Kidney (tissue), 14 donors: ENCODE measurements around the gene EHD1. TPM values are rescaled to one million over a fixed set of nuclear protein-coding genes. Genes with fewer than 3 reads are reported as not detected.

Experiments
- DNase-seq, 5 donors: peaks; one replicate each; pipeline ENCODE4 v3.0.0-alpha.2; 2013 to 2020
- FAIRE-seq: peaks from 2 replicates; lab custom pipeline; 2012; peaks lifted over from hg19 to GRCh38; lab: Jason Lieb, UNC
- H3K27ac ChIP-seq, 2 donors: one replicate each; pipeline ENCODE4 v1.7.0; 2013; ENCODE audit warnings: low read depth in 2 of 2, low read length in 2 of 2, inconsistent platforms in 1 of 2
- H3K27me3 ChIP-seq: one replicate; pipeline ENCODE4 v1.7.1; 2013; ENCODE audit warnings: low read length, inconsistent platforms; ENCODE audit not compliant: control insufficient read depth, insufficient read depth
- H3K36me3 ChIP-seq, 3 donors: one replicate each; pipeline versions ENCODE4 v1.7.0 to v1.7.1; 2013; ENCODE audit warnings: low read length in 3 of 3, control low read depth in 1 of 3, inconsistent platforms in 1 of 3; ENCODE audit not compliant: insufficient read depth in 3 of 3, control insufficient read depth in 2 of 3
- H3K4me1 ChIP-seq, 3 donors: one replicate each; pipeline versions ENCODE4 v1.7.0 to v1.7.1; 2013; ENCODE audit warnings: low read length in 3 of 3, inconsistent platforms in 1 of 3, low read depth in 1 of 3; ENCODE audit not compliant: control insufficient read depth in 2 of 3, insufficient read depth in 2 of 3
- H3K4me3 ChIP-seq, 3 donors: one replicate each; pipeline versions ENCODE4 v1.7.0 to v1.8.1; 2013; ENCODE audit warnings: low read length in 3 of 3, control low read depth in 1 of 3, inconsistent platforms in 1 of 3
- H3K9ac ChIP-seq, 3 donors: one replicate each; pipeline versions ENCODE4 v1.7.0 to v1.7.1; 2013; ENCODE audit warnings: low read length in 3 of 3, control low read depth in 1 of 3, inconsistent platforms in 1 of 3
- H3K9me3 ChIP-seq, 3 donors: one replicate each; pipeline versions ENCODE4 v1.7.0 to v1.7.1; 2013; ENCODE audit warnings: low read length in 3 of 3, control low read depth in 1 of 3, inconsistent platforms in 1 of 3; ENCODE audit not compliant: control insufficient read depth in 2 of 3, insufficient read depth in 1 of 3
- CTCF ChIP-seq: IDR thresholded peaks from 3 replicates; pipeline ENCODE4 v1.5.1; 2012; ENCODE audit warnings: mild to moderate bottlenecking, moderate library complexity, borderline replicate concordance; ENCODE audit not compliant: insufficient read depth; ENCODE audit errors: extremely low read depth
- intact Hi-C: fragments of 100-400 bp; cut with DNase I; formaldehyde crosslinking; loops from one replicate; pipeline ENCODE4 v1.11.1; 2022
- polyA plus RNA-seq: library from polyadenylated mRNA; stranded (reverse); fragments of 350-450 nt; fragmentation: Illumina TruSeq; extraction: RNeasy Lipid Tissue Mini Kit (QIAGEN cat#74804); gene quantifications from one replicate; pipeline ENCODE4 v1.2.3, GENCODE V29; 2014; ENCODE audit warnings: low read depth, low replicate concordance; ENCODE audit not compliant: insufficient read depth
- total RNA-seq: library from RNA; stranded (reverse); fragmentation: NEBNext Ultra II Directional; extraction: Animal tissue kit (Norgen Biotek cat#: 25700); gene quantifications from one replicate; pipeline ENCODE4 v1.2.1, GENCODE V29; 2021
- donor health status: control.
- donor health status: control.
- donor health status: control.
- donor health status: control.
- donor health status: control.
- donor health status: DM: yes; HTN: yes; CAD: no.
- donor health status: Normal renal cell carcinoma (clear cell type).

Gene EHD1
- total and polyA plus RNA-seq, 2 donors from 2014 or later: 48.9 to 76.1 TPM

DNA sequence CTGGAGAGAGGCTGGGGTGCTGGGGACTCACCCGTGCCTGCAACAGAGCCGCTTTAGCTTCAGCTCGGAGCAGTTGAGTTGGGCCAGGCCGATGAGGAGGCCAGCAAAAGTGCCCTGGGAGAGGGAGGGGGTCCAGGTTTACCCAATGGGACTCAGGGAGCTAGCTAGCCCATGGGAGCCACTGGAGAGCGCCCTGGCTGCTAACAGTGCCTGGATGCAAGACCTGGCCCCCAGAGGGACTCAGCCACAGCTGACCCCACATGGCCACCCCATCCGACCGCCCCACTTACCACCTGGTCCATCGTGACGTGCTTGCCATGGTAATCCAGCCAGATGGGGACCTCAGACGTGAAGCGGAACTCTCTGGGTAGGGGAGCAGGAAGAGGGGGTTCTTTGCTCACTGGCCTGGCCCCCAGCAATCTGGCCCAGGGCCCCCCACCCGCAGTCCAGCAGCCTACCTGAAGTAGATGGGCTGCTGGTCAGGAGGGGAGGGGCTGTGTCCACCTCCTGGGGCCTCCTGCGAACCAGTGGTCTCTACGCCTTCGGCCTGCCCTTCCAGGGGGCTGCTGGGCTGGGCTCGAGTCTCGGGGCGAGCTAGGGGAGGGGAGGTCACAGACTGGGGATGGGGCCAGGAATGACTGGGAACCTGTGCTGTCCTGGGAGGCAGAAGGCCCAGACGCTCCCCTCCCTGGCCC lies 19.1 kb upstream of the EHD1 start:
- Histone ChIP-seq H3K4me1 (peaks cover 0 to 12% (median 3%) of the 10 kb centered on the region in 3 donors), H3K27me3 (no peaks in the 10 kb centered on the region), H3K36me3 (peaks cover 0 to 9% (median 5%) of the 10 kb centered on the region in 3 donors), H3K27ac (no peak overlapping the region), H3K9ac (no peak overlapping the region), H3K9me3 (no peaks in the 10 kb centered on the region), H3K4me3 (no peak overlapping the region)
- no peak for TF ChIP-seq CTCF
- FAIRE-seq (no peak), DNase-seq (peak in 1 of 5 donors; percentile 65)
- intact Hi-C loops: no loop called here

- H3K9ac ChIP-seq: no peak overlapping the region
- FAIRE-seq (no peak), DNase-seq (peak in 1 of 5 donors; percentile 67)
- intact Hi-C loops: no loop called here
- peaks cover 0 to 14% (median 3%) of the 10 kb centered on the region in 3 donors for H3K4me1 ChIP-seq
- no peaks in the 10 kb centered on the region for H3K27me3 ChIP-seq
- H3K9me3 ChIP-seq: no peaks in the 10 kb centered on the region
- H3K36me3 ChIP-seq: peaks cover 0 to 9% (median 5%) of the 10 kb centered on the region in 3 donors
- no peak for TF ChIP-seq CTCF
- no peak overlapping the region for H3K27ac ChIP-seq
- H3K4me3 ChIP-seq: no peak overlapping the region
Measured at GRCh38 chr11:64896448-64897022, 18.1 kb upstream of the EHD1 start.

GRCh38 chr11:64894812-64895452 lies 16.5 kb upstream of the EHD1 start:
- Histone ChIP-seq H3K9ac (no peak overlapping the region), H3K9me3 (no peaks in the 10 kb centered on the region), H3K36me3 (peaks cover 0 to 9% (median 2%) of the 10 kb centered on the region in 3 donors), H3K4me1 (peaks cover 0 to 17% (median 3%) of the 10 kb centered on the region in 3 donors), H3K27ac (no peak overlapping the region), H3K4me3 (no peak overlapping the region), H3K27me3 (no peaks in the 10 kb centered on the region)
- FAIRE-seq: no peak
- intact Hi-C loops: loop anchor here (5.0 kb wide), 1 partner anchor 43 kb away; no protein-coding TSS in a partner anchor
- TF ChIP-seq CTCF: no peak
- DNase-seq: peak in 1 of 5 donors; percentile 79
